Endothelial cell of umbilical vein (primary cell): ENCODE data around the gene SLC2A6. TPM values are rescaled to one million over a fixed set of nuclear protein-coding genes. Genes with fewer than 3 reads are reported as not detected.

ENCODE experiments used
- BruUV-seq: library from RNA; stranded (reverse); fragments of 400-500 nt; replicated peaks from 2 replicates; lab custom pipeline; 2021; lab: Mats Ljungman, UMichigan
- CTCF ChIA-PET: fragments of 300-600, 350-600 bp; sonication (Branson Sonifier 250); formaldehyde crosslinking; loops from one replicate; lab custom pipeline; 2021; ENCODE audit warnings: antibody characterized with exemption, inconsistent platforms; lab: Charles Lee
- POLR2A ChIA-PET: fragments of 300-600, 350-600 bp; sonication (Branson Sonifier 250); formaldehyde crosslinking; loops from one replicate; lab custom pipeline; 2021; ENCODE audit warnings: antibody characterized with exemption, inconsistent platforms; lab: Charles Lee
- DNase-seq: peaks from one replicate; pipeline ENCODE4 v3.0.0-alpha.2; 2011; ENCODE audit warnings: low read depth, low spot score
- FAIRE-seq: peaks from 2 replicates; lab custom pipeline; 2011; peaks lifted over from hg19 to GRCh38; lab: Jason Lieb, UNC
- H2AFZ ChIP-seq: 2 replicates; pipeline ENCODE4 v1.6.0; 2012; ENCODE audit warnings: low read depth, low read length, control low read depth, inconsistent platforms
- H3K27ac ChIP-seq: 2 replicates; pipeline ENCODE4 v1.5.1; 2011; ENCODE audit warnings: low read depth, mild to moderate bottlenecking, control low read depth, low read length, moderate library complexity; ENCODE audit not compliant: insufficient read depth
- H3K27me3 ChIP-seq, 2 experiments: 2 replicates each; pipeline versions ENCODE4 v1.6.0 to v1.6.1; 2011; ENCODE audit warnings: low read length in 2 of 2, mixed read lengths in 1 of 2; ENCODE audit not compliant: control insufficient read depth in 2 of 2, insufficient read depth in 2 of 2
- H3K36me3 ChIP-seq, 2 experiments: 2 replicates in 1 of 2; 3 replicates in 1 of 2; pipeline ENCODE4 v1.5.1; 2011; ENCODE audit warnings: low read length in 2 of 2, mild to moderate bottlenecking in 1 of 2, moderate library complexity in 1 of 2; ENCODE audit not compliant: control insufficient read depth in 2 of 2, insufficient read depth in 2 of 2; ENCODE audit errors: extremely low read depth in 1 of 2
- H3K4me1 ChIP-seq: 3 replicates; pipeline ENCODE4 v1.5.1; 2011; ENCODE audit warnings: mild to moderate bottlenecking, low read length; ENCODE audit not compliant: control insufficient read depth, insufficient read depth; ENCODE audit errors: extremely low read depth
- H3K4me2 ChIP-seq: 2 replicates; pipeline ENCODE4 v1.6.1; 2011; ENCODE audit warnings: low read length, control low read depth, mixed read lengths; ENCODE audit not compliant: insufficient read depth
- H3K4me3 ChIP-seq, 3 experiments: fragments of 200-600 bp in 1 of 3; sonication (generic), shearing (Covaris generic) in 1 of 3; replicated peaks in 1 of 3; 2 replicates each; pipeline ENCODE4 v1.5.1; 2011 to 2016; ENCODE audit warnings: control low read depth in 3 of 3, low read length in 3 of 3, mild to moderate bottlenecking in 2 of 3, inconsistent platforms in 1 of 3, low read depth in 1 of 3, moderate library complexity in 1 of 3; ENCODE audit not compliant: insufficient read depth in 1 of 3
- H3K79me2 ChIP-seq: 2 replicates; pipeline ENCODE4 v1.6.0; 2012; ENCODE audit warnings: low read length, inconsistent platforms; ENCODE audit not compliant: control insufficient read depth, insufficient read depth
- H3K9ac ChIP-seq: replicated peaks from 2 replicates; pipeline ENCODE3; 2011; ENCODE audit warnings: low read length, control low read depth; ENCODE audit not compliant: insufficient read depth; ENCODE audit errors: extremely low read depth
- H3K9me1 ChIP-seq: replicated peaks from 3 replicates; pipeline ENCODE4 v1.6.0; 2011; ENCODE audit warnings: mild to moderate bottlenecking, low read length; ENCODE audit not compliant: control insufficient read depth, insufficient read depth; ENCODE audit errors: extremely low read depth
- H3K9me3 ChIP-seq: replicated peaks from 2 replicates; pipeline ENCODE4 v1.5.1; 2012; ENCODE audit warnings: low read length, inconsistent platforms; ENCODE audit not compliant: control insufficient read depth, insufficient read depth
- H4K20me1 ChIP-seq: replicated peaks from 2 replicates; pipeline ENCODE3; 2011; ENCODE audit warnings: mild to moderate bottlenecking, low read length; ENCODE audit not compliant: control insufficient read depth, insufficient read depth; ENCODE audit errors: extremely low read depth
- EZH2 ChIP-seq: IDR thresholded peaks from 2 replicates; pipeline ENCODE4 v1.6.1; 2012; ENCODE audit warnings: borderline replicate concordance, low read depth, mild to moderate bottlenecking, moderate library complexity, low read length, inconsistent platforms; ENCODE audit not compliant: severe bottlenecking
- FOS ChIP-seq: IDR thresholded peaks from 2 replicates; pipeline ENCODE4 v1.6.1; 2011; ENCODE audit warnings: mild to moderate bottlenecking, low read length, moderate library complexity, borderline replicate concordance; ENCODE audit not compliant: insufficient read depth
- GATA2 ChIP-seq: IDR thresholded peaks from 2 replicates; pipeline ENCODE4 v1.7.0; 2011; ENCODE audit warnings: low read depth, mild to moderate bottlenecking, moderate library complexity, mixed read lengths, low read length; ENCODE audit not compliant: insufficient read length, insufficient read depth
- JUN ChIP-seq: IDR thresholded peaks from 2 replicates; pipeline ENCODE4 v1.6.1; 2011; ENCODE audit warnings: borderline replicate concordance, low read depth; ENCODE audit not compliant: insufficient read length, insufficient read depth
- MYC ChIP-seq: IDR thresholded peaks from one replicate; pipeline ENCODE4 v1.6.1; 2011; ENCODE audit warnings: mild to moderate bottlenecking, low read depth, low read length
- POLR2A ChIP-seq: IDR thresholded peaks from 2 replicates; pipeline ENCODE4 v1.6.1; 2012; ENCODE audit warnings: low read depth, mild to moderate bottlenecking, control low read depth, low read length
- POLR2AphosphoS5 ChIP-seq: IDR thresholded peaks from 2 replicates; pipeline ENCODE4 v1.6.1; 2012; ENCODE audit warnings: low read depth, mild to moderate bottlenecking, control low read depth, low read length, moderate library complexity; ENCODE audit not compliant: insufficient read depth
- dilution Hi-C: fragments of 300-500 bp; cut with MboI; formaldehyde crosslinking; loops from one replicate; pipeline ENCODE4 v1.15.0; 2019; ENCODE audit warnings: low sequenced_read_pairs; ENCODE audit not compliant: extremely low pct_ligation_motif_present
- intact Hi-C: fragments of 100-400 bp; cut with micrococcal nuclease; formaldehyde crosslinking; loops from one replicate; pipeline ENCODE4 v1.10.0; 2022
- polyA plus RNA-seq, 4 experiments: library from polyadenylated mRNA; depleted of rRNA in 3 of 4; stranded (reverse) in 3 of 4; unstranded in 1 of 4; fragments of >200 nt; gene quantifications; 2 replicates each; pipeline versions ENCODE4 v1.2.1 to v1.2.3, GENCODE V29; 2011 to 2012; ENCODE audit warnings: missing spikeins in 1 of 4
- total RNA-seq: library from RNA; stranded (reverse); gene quantifications from 2 replicates; pipeline ENCODE4 v1.2.3, GENCODE V29; 2021
- TF ChIP-seq, protein P1 (sequence below): IDR thresholded peaks from 2 replicates; pipeline ENCODE4 v1.6.1; 2011; ENCODE audit not compliant: insufficient read depth, insufficient read length
- TF ChIP-seq, protein P2 (sequence below), 2 donors: IDR thresholded peaks; 1 replicate in 1 of 2; 2 replicates in 1 of 2; pipeline ENCODE4 v1.5.1; 2011; ENCODE audit warnings: low read length in 2 of 2, mild to moderate bottlenecking in 2 of 2, moderate library complexity in 2 of 2, control low read depth in 1 of 2, inconsistent platforms in 1 of 2, low read depth in 1 of 2; ENCODE audit not compliant: insufficient read depth in 1 of 2; ENCODE audit errors: extremely low read depth in 1 of 2

SLC2A6 gene
- total and polyA plus RNA-seq, 2 donors (not counting 3 experiments of a cell fraction or from before 2014, with no cell fraction given), result 35.7 to 39.6 TPM

DNA sequence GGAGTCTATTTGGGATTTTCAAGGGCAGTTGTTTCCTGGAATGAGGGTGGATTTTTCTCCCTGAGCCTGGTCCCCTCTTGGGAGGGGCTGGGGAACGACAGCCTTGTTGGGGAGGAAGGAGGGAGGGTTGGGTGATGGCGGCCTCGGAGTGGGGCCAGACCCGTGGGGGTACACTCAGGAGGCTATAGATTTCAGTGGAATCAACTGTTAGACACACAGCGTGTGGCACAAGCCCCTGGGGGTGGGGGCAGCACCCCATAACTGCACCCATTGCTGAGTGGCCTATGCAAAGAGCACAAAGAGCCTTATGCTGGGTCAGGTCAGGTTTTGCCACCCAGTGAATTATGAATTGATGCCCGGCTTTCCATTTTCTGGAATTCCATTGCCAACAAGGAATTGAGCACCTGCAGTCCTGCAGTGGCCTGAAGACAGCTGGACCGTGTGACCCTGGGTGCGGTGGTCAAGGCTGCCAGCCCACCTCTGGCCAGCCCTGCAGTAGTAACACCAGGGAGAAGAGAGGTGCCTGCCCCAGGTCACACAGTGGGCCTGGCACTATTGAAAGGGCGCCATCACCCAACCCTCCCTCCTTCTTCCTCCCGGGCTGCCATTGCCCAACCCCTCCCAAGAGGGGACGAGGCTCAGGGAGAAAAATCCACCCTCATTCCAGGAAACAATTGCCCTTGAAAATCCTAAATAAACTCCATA lies 37.5 kb upstream of the SLC2A6 start:
- Histone ChIP-seq H3K4me2 (no peak overlapping the region), H2AFZ (no peak overlapping the region), H3K36me3 (no peaks in the 10 kb centered on the region), H3K27ac (no peak overlapping the region), H3K9me1 (no peaks in the 10 kb centered on the region), H3K9me3 (no peaks in the 10 kb centered on the region), H3K4me3 (no peak overlapping the region), H3K79me2 (no peaks in the 10 kb centered on the region), H4K20me1 (no peaks in the 10 kb centered on the region), H3K9ac (no peak overlapping the region), H3K4me1 (no peaks in the 10 kb centered on the region), H3K27me3 (no peaks in the 10 kb centered on the region)
- ChIA-PET CTCF (no interaction called here), POLR2A (no interaction called here)
- intact Hi-C loops, result no loop called here
- FAIRE-seq (no peak), DNase-seq (no peak)
- dilution Hi-C loops, result no loop called here
- TF ChIP-seq MYC (no peak), EZH2 (no peak), FOS (no peak), JUN (no peak), GATA2 (no peak), POLR2AphosphoS5 (no peak), POLR2A (no peak)
- TF ChIP-seq, protein P1, sequence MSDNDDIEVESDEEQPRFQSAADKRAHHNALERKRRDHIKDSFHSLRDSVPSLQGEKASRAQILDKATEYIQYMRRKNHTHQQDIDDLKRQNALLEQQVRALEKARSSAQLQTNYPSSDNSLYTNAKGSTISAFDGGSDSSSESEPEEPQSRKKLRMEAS, result no peak
- TF ChIP-seq, protein P2, sequence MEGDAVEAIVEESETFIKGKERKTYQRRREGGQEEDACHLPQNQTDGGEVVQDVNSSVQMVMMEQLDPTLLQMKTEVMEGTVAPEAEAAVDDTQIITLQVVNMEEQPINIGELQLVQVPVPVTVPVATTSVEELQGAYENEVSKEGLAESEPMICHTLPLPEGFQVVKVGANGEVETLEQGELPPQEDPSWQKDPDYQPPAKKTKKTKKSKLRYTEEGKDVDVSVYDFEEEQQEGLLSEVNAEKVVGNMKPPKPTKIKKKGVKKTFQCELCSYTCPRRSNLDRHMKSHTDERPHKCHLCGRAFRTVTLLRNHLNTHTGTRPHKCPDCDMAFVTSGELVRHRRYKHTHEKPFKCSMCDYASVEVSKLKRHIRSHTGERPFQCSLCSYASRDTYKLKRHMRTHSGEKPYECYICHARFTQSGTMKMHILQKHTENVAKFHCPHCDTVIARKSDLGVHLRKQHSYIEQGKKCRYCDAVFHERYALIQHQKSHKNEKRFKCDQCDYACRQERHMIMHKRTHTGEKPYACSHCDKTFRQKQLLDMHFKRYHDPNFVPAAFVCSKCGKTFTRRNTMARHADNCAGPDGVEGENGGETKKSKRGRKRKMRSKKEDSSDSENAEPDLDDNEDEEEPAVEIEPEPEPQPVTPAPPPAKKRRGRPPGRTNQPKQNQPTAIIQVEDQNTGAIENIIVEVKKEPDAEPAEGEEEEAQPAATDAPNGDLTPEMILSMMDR (IDR thresholded peaks at IDR 0.05; ENCODE audit: extremely low read depth in 1 of 2, insufficient read depth in 1 of 2, low read depth in 1 of 2, low read length in 2 of 2), result no peak
- no TSS peak for BruUV-seq
